Hematopoietic multipotent progenitor cell treated with erythropoietin and hydrocortisone succinate and interleukin-3 and kit ligand, for 6 days (in vitro differentiated cells): ENCODE data around the gene RBBP5.
A peak's percentile ranks its signal among the peaks of the same experiment; 100 is the strongest.

Experiments used
- DNase-seq: peaks from one replicate; pipeline ENCODE4 v3.0.0-alpha.2; 2015

Gene RBBP5

GRCh38 chr1:205073511-205073910 lies 48.3 kb downstream of the RBBP5 start:
- peak; percentile 22 for DNase-seq

- no peak for DNase-seq
These were observed 48.9 kb downstream of the RBBP5 start for GRCh38 chr1:205072881-205073280.

GRCh38 chr1:205072286-205072685 lies 49.5 kb downstream of the RBBP5 start:
- DNase-seq, result no peak

DNA sequence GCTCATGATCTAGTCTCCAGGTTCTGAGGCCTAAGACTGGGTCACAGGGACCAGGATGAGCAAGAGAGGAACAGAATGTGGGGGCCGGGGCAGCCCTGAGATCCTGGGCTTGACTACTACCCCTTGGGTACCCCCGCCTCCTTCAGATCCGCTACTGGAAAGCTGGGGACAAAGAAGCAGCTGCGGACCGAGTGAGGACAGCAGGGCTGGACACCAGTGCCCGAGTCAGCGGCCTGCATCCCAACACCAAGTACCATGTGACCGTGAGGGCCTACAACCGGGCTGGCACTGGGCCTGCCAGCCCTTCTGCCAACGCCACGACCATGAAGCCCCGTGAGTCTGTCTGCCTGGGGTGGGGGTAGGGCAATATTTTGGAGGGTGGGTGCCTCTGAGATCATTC lies 50.0 kb downstream of the RBBP5 start:
- DNase-seq, result no peak

- no peak for DNase-seq
These were observed 50.8 kb downstream of the RBBP5 start for GRCh38 chr1:205071028-205071409.

DNA sequence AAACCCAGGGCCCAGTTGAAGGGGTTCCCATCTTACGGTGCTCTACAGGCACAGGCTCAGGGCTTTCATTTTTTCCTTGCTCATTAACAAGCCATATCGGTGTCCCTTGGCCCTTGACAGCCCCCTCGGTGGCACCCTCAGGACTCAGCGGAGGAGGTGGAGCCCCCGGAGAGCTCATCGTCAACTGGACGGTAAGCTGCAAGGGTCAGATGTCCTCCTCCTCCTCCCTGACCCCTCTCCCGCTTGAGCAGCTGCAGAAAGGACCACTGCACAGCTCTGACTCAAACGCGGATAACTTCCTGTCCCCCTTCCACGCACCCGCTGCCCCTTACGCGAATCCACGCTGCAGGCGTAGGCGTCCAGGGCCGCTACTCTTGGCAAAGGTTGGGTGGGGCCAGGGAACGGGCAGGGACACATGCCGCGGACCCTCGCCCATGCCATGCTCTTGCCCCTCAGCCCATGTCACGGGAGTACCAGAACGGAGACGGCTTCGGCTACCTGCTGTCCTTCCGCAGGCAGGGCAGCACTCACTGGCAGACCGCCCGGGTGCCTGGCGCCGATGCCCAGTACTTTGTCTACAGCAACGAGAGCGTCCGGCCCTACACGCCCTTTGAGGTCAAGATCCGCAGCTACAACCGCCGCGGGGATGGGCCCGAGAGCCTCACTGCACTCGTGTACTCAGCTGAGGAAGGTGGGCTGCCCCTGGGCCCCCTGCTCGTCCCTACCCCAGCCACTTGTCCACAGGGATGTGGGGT lies 52.2 kb downstream of the RBBP5 start:
- DNase-seq, result no peak

DNA sequence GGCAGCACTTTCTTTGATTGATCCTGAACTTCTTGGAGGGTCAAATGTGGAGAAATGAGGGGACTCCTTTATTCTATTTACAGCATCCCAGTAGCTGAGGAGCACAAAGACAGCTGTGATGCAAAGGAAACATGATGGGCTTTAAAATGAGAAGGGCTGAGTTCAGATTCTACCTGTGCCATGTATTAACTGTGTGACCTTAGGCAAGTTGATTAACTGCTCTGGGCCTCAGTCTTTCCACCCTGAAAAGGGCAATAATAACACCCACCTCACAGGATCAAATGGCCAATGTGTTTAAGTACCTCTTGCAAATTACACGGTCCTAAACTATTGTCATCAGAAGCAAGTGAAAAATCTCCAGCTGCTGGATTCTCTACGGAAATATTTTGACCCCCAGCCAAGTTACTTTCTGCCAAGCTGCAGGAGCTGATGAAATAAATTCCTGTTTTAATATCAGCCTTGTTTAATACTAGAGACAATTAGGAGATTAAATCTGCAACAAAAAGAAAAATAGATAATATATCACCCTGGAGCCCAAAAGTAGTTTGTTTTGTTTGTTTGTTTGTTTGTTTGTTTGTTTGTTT lies 53.2 kb downstream of the RBBP5 start:
- DNase-seq, result no peak

- DNase-seq, result no peak
These were observed 53.8 kb downstream of the RBBP5 start for GRCh38 chr1:205068001-205068400.

GRCh38 chr1:205067031-205067430 lies 54.7 kb downstream of the RBBP5 start:
- no peak for DNase-seq

DNA sequence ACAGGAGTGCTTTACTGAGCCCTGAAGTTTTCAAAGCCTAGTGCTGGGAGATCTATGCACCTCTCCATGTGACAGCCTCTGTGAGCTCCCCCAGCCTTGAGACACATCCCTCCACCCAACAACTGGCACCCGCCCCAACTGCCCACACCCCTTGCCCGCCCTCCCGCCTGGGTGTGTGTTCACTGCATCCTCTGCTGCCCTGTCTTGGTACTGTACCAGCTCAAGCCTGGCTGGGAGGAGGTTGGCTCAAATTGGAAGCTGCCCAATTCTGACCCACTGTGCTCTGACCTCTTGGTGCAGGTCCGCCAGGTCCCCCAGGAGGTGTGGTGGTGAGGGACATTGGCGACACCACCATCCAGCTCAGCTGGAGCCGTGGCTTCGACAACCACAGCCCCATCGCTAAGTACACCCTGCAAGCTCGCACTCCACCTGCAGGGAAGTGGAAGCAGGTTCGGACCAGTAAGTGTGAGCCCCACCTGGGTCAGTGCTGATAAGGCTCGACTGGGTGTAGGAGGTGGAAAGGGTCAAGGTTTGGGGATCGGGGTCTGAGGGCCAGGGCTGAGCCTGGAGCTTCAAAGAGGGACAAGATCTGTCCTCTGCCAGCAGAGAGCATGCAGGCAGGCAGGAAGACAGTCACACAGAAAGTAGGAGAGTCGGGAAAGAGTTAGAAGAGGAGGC lies 55.5 kb downstream of the RBBP5 start:
- peak; percentile 70 for DNase-seq

- DNase-seq, result no peak
These were observed 56.1 kb downstream of the RBBP5 start for GRCh38 chr1:205065666-205066065.

- DNase-seq, result no peak
These were observed 56.9 kb downstream of the RBBP5 start for GRCh38 chr1:205064741-205065316.

- DNase-seq, result no peak
These were observed 57.5 kb downstream of the RBBP5 start for GRCh38 chr1:205064301-205064700.

DNA sequence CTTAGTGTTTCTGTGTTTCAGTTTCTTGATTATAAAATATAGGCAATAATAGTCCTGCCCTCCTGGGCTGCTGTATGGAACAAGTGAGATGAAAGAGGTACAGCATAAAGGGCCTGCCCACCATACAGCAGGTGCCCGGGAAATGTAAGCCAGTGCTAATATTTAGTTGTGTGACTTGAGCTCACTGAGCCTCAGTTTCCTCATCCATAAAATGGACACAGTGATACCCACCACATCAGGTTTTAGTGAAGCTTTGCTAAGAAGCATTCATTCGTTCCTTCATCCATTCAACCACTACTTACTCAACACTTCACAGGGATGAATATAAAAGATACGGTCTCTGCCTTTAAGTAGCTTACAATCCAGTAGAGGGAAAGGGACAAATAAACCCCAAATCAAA lies 58.9 kb downstream of the RBBP5 start:
- no peak for DNase-seq

DNA sequence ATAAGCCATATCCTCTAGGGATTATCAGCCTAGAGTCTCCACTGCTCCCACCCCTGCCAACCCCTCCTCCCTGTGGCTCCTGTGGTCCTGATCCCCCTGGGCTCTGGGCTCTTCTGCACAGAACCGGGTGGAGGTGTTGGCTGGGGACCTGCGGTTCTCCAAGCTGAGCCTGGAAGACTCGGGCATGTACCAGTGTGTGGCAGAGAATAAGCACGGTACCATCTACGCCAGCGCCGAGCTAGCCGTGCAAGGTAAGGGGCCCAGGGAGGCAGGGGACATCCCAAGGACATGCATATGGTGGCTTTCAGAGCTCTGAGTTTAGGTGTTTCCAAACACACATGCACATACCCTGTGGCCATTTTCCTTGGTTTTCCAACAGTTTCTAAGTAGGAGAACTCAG lies 59.5 kb downstream of the RBBP5 start:
- no peak for DNase-seq

DNA sequence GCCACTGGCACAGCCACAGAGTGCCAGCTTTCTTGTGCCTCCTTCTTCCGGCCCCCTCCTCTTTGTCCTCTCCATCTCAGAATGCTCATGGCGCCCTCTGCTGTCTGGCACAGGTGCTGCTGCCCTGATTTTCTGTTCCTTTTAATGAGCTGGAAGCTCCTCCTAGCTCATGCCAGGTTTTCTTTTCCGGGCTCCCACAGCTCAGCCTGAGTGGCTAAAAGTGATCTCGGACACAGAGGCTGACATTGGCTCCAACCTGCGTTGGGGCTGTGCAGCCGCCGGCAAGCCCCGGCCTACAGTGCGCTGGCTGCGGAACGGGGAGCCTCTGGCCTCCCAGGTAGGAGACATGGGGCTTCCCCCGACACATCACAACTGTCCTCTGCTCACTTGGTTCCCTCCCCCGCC lies 60.1 kb downstream of the RBBP5 start:
- DNase-seq, result peak; percentile 86

GRCh38 chr1:205061227-205061626 lies 60.6 kb downstream of the RBBP5 start:
- DNase-seq, result no peak

GRCh38 chr1:205060746-205061145 lies 61.0 kb downstream of the RBBP5 start:
- no peak for DNase-seq

- DNase-seq, result no peak
These were observed 62.1 kb downstream of the RBBP5 start for GRCh38 chr1:205059660-205060059.

DNA sequence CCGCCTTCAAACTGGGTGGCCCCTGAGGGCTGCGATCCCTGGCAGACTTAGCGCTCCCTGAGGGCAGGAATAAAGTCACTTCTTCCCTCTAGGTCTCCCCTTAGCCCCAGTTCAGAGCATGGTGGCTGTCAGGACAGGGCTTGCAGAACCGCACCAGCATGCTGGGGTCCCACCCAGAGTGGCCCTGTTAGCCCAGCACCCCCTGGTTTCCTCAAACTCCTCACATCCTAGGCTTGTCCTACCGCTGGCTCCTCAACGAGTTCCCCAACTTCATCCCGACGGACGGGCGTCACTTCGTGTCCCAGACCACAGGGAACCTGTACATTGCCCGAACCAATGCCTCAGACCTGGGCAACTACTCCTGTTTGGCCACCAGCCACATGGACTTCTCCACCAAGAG lies 62.9 kb downstream of the RBBP5 start:
- no peak for DNase-seq

DNA sequence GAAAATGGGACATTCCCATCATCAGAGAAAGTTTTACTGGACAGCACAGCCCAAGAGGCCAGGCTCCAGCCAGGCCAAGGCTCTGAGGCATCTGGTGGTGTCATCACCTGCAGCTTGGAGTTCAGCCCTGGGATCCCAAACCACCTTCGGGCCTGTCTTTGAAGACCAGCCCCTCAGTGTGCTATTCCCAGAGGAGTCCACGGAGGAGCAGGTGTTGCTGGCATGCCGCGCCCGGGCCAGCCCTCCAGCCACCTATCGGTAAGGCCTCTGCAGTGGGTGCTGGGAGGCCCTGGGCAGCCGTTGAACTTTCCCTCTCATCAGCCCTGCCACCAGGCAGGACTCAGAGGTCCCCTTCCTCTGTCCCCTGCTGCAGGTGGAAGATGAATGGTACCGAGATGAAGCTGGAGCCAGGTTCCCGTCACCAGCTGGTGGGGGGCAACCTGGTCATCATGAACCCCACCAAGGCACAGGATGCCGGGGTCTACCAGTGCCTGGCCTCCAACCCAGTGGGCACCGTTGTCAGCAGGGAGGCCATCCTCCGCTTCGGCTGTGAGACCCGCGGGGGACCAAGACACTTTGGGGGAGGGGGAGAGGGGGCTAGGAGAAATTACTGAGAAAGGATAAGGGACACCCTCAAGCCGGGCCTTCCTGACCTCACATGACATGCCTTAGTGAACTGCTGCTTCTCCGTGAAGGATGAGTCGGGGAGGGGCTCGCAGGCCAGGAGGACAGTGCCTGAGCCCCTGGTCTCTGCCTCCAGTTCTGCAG lies 63.8 kb downstream of the RBBP5 start:
- no peak for DNase-seq

DNA sequence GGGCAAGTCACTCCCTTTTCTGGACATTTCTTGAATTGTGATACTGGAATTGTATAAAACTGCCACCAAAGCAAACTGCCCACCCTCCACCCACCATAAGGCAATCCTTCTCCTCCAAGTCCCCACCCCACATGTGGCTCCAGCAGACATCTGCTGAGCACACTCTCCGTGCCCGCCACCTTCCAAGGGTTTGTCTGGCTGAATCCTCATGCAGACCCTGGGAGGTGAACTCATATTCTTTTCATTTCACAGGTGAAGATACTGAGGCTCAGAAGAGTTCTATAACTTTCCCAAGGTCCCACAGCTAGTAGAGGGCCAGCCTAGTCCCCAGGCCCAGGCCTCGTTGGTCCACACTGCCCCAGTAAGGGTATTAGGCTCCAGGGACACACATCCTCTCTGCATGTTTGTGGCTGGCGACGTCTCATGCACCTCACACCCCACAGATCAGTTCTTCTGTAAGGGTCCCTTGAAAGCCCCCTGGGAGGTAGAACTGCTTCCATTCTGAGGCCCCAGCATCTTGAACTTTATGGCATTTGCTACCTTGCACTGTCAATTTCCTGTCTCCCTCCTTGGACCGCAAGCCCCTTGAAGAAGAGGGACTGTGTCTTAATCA lies 64.7 kb downstream of the RBBP5 start:
- DNase-seq, result no peak

GRCh38 chr1:205056188-205056611 lies 65.6 kb downstream of the RBBP5 start:
- DNase-seq, result no peak
